OCI-LY1 (cell line): ENCODE measurements around the gene MMS19.

Experiments used
- EZH2 ChIP-seq: fragments of 200-600 bp; sonication (generic), shearing (Covaris generic); IDR thresholded peaks from 2 replicates; pipeline ENCODE4 v1.8.0; 2017; ENCODE audit warnings: borderline replicate concordance, mixed run types, mild to moderate bottlenecking, antibody characterized with exemption, low read length, moderate library complexity, mixed read lengths
- TF ChIP-seq, protein P1 (sequence below): fragments of 200-600 bp; sonication (generic), shearing (Covaris generic); IDR thresholded peaks from 2 replicates; pipeline ENCODE4 v1.5.1; 2017; ENCODE audit warnings: mild to moderate bottlenecking, antibody characterized with exemption, low read length, moderate library complexity, mixed read lengths

DNA sequence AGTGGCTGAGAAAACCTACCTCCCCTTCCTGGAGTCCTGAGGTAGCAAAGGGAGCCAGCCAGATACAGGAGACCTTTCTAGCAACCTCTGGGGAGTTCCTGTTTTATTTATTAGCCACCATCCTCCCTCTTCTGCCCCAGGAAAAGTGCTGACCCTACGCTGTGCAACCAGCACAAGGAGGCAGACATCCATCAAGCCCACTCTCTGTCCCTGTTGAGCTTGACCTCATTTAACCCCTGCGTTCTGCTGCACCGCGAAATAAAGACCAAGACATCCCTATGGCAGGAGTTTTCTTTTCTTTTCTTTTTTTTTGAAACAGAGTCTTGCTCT lies 49.0 kb upstream of the MMS19 start:
- TF ChIP-seq, protein P1, sequence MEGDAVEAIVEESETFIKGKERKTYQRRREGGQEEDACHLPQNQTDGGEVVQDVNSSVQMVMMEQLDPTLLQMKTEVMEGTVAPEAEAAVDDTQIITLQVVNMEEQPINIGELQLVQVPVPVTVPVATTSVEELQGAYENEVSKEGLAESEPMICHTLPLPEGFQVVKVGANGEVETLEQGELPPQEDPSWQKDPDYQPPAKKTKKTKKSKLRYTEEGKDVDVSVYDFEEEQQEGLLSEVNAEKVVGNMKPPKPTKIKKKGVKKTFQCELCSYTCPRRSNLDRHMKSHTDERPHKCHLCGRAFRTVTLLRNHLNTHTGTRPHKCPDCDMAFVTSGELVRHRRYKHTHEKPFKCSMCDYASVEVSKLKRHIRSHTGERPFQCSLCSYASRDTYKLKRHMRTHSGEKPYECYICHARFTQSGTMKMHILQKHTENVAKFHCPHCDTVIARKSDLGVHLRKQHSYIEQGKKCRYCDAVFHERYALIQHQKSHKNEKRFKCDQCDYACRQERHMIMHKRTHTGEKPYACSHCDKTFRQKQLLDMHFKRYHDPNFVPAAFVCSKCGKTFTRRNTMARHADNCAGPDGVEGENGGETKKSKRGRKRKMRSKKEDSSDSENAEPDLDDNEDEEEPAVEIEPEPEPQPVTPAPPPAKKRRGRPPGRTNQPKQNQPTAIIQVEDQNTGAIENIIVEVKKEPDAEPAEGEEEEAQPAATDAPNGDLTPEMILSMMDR, result no peak
- no peak for TF ChIP-seq EZH2
